HG03175 (cell line): ENCODE results near the gene HARBI1.

Source experiments
- ATAC-seq: cut with Tn5 transposase; IDR thresholded peaks from one replicate; pipeline ENCODE4 v1.9.1; 2021; ENCODE audit warnings: mild to moderate bottlenecking, moderate library complexity; ENCODE audit not compliant: unreplicated experiment

Gene HARBI1

DNA sequence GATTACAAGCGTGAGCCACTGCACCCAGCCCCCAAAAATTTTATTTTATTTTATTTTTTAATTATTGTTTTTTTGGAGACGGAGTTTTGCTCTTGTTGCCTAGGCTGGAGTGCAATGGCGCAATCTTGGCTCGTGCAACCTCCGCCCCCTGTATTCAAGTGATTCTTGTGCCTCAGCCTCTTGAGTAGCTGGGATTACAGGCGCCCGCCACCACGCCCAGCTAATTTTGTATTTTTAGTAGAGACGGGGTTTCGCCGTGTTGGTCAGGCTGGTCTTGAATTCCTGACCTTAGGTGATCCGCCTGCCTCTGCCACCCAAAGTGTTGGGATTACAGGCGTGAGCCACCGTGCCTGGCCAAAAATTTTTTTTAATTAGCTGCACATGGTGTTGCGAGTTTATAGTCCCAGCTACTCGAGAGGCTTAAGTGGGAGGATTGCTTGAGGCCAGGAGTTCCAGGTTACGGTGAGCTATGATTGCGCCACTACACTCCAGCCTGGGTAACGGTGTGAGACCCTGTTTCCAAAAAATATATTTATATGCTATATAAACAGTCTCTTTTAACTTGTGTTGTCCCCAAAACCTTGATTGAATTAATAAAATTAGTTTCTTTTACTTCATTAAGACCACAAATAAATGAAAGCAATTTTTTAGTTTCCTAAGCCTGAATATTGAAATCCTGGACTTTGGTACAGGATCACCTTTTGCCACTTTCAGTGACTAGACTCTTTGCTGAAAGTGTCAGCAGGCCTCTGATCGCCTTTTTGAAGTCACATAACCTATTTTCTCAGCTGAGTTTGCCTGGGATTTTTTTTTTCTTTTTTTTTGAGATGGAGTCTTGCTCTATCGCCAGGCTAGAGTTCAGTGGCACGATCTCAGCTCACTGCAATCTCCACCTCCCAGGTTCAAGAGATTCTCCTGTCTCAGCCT lies 16.5 kb upstream of the HARBI1 start:
- ATAC-seq, result no peak

DNA sequence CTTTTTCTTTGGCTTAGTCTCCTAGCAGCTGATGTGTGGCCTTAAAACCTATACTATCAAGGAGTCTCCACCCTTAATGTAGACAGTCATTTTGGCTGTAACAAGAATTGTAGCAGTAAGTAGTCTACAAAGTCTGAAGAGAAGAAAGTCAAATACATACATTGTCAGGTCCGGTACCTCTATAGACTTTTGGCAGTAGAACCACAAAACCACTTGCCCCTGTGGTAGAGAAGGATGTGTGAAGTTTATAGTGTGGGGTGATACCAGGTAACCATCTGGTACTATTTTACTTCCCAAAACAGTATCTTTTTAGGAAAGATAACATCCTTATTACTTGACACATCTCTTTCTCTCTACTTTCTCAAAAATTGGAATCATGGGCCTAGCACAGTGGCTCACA lies 15.5 kb upstream of the HARBI1 start:
- ATAC-seq, result no peak

DNA sequence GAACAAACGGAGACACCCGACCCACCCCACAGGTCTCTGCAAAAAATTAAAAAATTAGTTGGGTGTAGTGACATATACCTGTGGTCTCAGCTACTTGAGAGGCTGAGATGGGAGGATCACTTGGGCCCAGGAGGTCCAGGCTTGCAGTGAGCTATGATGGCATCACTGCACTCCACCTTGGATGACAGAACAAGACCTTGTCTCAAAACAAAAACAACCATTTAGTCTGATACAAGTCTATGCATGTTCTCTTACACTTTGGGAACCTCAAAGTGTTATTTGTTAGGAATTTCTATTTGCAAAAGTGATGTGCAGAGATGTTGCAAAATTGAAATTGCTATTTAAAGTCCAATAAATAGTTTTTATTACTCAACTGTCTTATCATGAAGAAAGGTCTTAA lies 14.6 kb upstream of the HARBI1 start:
- no peak for ATAC-seq

DNA sequence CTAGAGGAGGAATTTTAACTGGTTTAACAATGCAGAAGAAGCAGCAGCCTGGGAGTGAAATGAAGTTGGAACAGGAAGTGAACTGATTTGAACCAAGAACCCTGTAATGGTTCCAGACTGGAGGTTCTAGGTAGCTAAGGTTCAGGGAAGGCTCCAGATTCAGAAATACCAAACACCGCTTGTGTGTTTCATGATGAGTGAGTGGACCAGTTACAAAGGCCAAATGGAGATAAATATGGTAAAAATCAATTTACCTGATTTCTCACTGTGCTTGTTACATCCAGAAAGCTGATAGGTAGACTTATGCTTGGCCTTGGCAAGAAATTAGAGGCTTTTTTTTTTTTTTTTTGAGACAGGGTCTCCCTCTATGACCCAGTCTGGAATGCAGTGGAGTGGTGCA lies 13.2 kb upstream of the HARBI1 start:
- no peak for ATAC-seq

DNA sequence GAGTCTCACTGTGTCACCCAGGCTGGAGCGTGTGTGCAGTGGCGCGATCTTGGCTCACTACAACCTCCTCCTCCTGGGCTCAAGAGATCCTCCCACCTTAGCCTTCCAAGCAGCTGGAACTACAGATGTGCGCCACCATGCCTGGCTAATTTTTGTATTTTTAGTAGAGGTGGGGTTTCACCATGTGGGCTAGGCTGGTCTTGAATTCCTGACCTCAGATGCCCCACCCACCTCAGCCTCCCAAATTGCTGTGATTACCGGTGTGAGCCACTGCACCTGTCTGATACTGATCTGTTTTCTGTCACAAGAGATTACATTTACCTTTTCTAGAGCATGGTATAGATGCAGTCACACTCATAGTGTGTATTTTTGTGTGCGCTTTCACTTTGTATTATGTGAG lies 11.9 kb upstream of the HARBI1 start:
- ATAC-seq, result no peak

DNA sequence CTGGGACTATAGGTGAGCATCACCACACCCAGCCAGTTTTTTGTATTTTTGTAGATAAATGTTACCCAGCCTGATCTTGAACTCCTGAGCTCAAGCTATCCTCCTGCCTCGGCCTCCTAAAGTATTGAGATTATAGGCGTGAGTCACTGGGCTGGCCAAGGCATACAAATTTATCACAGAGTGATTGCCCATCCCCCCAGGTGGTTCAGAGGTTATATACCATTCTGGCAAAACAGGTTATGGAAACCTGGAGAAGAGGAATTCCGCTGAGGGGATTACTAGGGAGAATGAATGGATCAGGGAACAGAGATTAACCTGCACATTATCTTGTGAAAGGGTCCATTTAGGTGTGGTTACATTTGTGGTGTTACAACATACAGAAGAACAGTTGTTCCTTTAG lies 8.4 kb upstream of the HARBI1 start:
- no peak for ATAC-seq

DNA sequence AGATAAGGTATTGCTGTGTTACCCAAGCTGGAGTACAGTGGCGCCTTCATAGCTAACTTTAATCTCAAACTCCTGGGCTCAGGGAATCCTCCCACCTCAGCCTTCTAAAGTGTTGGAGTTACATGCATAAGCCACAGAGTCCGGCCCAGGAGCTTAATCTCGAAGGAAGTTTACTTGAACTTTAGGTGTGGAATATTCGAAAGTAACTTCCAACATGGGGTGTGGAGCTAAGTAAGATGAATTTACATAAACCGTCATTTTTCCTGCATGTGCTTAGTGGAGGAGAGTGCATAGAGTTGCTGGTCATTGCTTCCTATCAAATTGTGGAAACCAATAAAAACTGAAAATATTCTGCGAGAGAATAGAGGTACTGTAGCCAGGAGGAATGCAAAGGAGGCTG lies 1.8 kb upstream of the HARBI1 start:
- ATAC-seq, result no peak

DNA sequence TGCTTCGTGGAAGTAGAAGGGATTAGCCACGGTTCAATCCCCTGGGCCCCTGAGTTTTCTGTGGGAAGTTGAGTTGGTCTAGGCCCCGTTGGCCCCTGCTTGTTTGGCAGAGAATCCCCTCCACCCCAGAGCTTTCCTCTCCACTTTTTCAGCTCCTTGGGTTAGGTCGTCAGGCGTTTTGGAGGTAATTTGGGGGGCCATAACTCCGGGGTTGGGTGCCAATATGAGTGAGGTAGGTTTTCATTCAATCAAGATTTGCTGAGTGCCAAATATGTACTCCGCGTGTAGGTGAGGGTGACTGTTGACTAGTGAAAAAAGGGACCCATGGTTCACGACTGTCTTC lies 916 bp upstream of the HARBI1 start:
- ATAC-seq, result no peak

DNA sequence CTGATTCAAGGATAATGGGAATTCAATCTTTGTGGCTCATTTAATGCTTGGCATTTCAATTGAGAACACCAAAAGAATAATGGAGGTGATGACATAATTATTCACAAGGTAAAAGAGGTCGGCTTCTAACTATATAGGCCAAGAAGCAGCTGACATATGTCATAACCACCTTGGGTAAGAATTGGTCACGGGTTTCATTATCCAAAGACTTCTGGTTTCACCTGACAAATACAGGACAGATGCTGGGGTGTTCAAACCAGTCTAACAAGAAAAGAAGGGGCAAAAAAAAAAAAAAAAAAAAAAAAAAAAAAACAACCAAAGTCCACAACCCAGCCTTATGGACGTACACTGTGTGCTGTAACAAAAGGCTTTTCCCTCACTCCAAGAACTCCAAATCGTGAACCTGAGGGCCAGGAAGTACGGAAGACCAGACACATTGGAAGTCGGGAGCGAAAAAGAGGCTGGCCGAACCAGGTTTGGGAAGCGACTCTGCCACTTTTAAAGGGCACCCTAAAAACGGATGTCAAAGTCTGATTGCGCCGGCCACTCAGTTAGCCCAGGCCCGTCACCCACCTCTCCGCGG lies 385 bp downstream of the HARBI1 start:
- no peak for ATAC-seq

DNA sequence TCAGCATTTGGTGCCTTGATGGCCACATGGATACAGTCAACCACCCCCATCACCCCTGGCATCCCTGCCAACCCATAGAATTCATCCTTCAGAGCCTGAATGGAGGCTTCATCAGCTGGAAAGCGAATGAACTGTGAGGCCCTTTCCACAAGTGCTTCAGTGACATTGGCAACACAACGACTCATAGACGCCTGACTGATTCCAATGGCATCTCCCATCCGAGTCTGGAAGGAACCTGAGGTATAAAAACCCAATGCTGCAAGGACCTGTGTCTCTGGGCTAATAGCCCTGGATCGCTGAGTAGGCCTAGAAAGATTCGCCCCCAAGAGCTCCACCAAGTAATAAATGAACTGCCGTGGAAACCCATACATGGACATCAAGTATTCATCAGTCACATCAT lies 1.3 kb downstream of the HARBI1 start:
- no peak for ATAC-seq

DNA sequence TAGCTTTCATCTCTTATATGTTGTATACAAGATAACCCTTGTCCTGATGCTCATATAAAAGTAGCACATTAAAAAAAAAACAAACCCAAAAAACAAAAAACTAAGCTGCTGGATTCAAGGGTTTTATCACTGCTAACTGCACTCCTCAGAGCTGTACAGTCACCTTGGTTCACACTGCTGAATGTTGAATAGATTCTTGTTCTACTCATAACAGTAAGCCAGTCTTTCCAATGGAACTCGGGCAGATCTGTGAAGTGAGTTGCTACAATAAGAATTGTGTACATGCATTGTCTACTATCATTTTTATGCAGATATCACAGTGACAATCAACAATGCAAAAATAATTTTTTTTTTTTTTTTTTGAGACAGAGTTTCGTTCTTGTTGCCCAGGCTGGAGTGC lies 4.7 kb downstream of the HARBI1 start:
- ATAC-seq, result no peak

DNA sequence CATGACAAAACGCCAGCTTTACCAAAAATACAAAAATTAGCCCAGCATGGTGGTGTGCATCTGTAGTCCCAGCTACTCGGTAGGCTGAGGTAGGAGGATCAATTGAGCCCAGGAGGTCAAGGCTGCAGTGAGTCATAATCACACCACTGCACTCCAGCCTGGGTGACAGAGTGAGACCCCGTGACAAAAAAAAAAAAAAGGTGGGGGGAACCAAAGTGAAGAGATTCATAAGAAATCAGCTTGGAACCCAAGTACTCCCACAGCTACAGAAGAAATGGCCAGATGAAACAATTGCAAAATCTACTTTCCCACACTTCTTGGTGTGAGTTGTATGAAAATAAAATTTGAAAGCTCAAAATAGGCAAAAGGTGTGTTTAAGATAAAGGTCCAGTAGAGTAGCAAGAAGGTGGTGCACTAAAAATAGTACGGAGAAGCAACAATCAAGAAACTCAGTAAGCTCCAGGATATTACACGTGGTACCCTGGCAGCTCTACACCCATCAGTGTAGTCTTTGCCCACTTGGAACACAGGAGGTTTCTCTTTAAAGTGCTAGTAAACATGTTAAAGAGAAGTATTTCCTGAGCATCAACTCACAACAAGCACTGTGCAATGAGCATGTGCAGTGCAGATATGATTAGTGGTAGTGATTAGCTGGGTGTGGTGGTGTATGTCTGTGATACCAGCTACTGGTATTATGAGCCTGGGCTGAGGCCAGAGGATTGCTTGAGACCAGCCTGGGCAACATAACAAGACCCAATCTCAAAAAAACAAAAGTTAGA lies 5.3 kb downstream of the HARBI1 start:
- ATAC-seq, result no peak

DNA sequence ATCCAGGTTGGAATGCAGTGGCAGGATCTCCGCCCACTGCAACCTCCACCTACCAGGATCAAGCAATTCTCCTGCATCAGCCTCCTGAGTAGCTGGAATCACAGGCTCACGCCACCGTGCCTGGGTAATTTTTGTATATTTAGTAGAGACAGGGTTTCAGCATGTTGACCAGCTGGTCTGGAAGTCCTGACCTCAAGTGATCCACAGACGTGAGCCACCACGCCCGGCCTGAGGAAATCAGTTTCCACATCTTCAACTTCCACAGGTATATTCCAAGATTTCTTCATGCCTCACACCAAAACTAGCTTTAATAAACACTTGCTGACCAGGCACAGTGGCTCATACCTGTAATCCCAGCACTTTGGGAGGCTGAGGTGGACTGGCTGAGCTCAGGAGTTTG lies 7.6 kb downstream of the HARBI1 start:
- ATAC-seq, result no peak

DNA sequence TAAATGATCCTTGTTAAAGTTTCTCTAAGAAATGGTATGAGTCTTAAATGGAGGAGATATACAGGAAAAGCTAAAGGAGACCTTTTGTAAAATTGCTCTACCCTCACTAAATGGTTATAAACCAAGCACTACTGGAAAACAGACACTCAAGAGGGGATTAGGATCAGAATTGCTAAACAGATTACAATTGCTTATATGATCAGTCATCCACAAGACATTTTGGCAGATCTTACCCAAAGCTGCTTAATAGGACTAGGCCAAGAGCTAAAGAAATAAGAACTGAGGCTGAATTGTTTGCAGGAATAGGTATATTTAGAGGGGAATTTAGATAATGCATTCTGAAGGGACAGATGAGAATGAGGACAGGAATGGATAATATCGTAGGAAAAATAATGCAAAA lies 9.5 kb downstream of the HARBI1 start:
- ATAC-seq, result no peak

DNA sequence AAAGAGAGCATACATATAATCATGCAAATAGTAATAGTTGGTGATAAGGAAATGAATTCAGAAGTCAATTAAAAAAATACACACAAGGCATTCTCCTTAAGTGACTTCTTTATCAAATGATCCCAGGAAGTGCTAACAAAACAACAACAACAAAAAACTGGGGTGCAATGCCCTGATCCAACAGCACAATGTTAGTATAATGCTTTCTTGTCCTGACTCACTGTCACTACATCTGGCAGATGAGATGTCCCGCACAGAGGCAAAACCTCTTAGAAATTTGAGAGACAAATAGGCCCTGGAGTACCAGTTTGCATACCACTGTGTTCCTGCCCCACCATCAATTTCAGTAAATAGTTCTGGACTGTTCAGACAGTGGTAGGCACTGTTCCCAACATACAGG lies 12.2 kb downstream of the HARBI1 start:
- no peak for ATAC-seq

DNA sequence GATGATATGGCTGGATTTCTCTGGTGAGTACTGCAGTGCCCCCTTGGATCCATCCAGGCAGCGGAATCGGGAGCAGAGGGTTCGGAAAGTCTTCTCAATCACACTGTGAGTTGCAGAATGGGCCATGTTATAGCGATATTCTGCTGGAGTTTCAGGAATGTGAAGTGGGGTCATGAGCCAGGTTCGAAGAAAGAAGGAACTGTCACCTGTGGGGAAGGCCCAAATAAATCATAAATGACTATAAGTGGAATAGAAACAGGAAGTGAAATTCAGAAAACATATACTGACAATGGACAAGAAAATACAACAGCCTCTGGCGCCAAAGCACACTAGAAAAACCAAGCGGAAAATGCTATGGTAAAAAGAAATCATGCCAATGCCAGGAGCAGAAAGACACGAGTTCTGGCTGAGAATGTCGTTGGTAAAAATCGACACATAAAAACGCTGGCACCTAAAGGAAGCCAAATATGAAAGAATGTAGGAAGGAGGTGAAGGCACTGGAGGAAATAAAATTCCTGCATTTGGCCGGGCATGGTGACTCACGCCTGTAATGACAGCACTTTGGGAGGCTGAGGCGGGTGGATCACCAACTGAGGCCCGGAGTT lies 13.2 kb downstream of the HARBI1 start:
- no peak for ATAC-seq

DNA sequence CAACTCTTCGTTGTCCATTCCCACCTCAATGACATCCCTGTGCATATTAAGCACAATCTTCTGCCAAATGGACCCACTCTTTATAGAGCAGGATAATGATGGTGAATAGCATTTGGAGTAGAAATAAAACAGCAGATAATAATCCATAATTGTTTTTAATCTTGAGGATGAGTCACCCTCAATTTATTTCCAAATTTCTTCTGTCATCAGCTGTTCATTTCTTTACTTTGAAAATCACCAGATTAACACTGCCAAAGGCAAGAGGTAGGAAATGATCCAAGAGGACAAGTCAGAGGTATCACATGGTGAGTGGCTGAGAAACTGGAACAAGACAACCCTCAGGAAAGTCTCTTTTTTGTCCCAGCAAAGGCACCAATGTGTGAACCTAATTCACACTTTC lies 15.9 kb downstream of the HARBI1 start:
- no peak for ATAC-seq

DNA sequence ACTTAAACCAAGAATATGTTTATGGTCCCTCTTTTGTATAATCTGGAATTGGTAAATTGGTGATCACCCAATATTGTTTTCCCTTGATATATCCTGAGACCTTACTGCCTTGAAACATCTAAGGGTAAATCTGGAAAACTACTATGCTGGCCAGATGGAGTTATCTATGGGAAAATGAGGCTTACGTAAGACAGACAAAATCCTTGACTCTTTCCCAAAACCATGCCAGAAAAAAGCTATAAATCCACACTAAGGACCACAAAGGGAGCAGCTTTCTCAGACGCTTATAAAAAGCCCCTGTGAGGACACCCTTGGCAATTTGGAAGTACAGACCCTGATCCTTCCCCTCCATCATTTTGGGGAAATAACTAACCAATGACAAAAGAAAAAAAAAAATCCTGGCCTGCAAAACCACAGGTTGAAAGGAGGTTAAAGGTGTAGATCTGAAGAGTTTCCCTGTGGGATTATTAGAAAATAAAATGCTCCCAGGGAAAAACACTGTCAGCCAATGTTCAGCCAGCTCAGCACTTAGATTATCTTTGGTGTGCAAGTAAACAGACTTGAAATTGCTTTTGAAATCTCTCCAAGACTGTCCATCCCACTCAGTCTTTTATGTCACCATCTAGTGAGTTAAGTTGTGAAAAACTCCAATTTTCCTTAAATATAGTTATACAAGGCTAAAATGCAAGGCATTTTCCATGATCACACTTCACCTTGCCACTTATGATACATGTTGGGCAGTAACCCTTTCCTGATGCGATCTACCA lies 16.6 kb downstream of the HARBI1 start:
- no peak for ATAC-seq

DNA sequence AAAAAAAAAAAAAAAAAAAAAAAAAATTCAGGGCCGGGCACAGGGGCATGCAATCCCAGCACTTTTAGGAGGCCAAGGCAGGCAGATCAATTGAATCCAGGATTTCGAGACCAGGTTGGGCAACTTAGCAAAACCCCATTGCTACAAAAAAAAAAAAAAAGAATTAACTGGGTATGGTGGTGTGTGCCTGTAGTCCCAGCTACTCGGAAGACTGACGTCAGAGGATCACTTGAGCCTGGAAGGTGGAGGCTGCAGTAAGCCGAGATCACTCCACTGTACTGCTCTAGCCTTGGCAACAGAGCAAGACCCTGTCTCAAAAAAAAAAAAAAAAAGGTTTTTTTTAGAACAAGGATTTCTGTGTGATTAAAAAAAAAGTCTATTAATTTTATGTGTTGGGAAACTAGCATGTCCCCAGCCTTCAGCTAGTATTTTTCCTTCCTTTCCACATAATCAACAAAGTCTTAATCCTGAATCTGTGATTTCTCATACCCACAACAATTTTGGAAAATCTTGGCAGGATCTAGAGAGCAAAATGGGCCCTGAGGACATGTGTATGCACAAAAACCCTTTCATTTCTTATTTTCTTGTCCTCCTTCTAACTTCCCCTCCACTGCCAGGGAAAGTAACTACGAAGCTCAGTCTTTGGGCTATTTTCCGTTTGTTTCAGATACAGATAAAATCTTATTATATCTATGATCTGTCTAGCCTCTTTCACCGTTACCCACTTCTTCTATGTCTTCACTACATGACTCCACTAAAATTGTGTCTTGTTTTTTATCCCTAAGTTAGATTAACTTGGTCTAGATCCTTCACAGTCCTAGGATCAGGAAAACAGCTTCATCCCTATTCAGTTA lies 17.5 kb downstream of the HARBI1 start:
- ATAC-seq, result no peak
